Endothelial cell of umbilical vein (primary cell): ENCODE data around the gene NPAT. TPM values are rescaled to one million over a fixed set of nuclear protein-coding genes. Genes with fewer than 3 reads are reported as not detected.

Source experiments
- BruUV-seq: library from RNA; stranded (reverse); fragments of 400-500 nt; replicated peaks from 2 replicates; lab custom pipeline; 2021; lab: Mats Ljungman, UMichigan
- CTCF ChIA-PET: fragments of 300-600, 350-600 bp; sonication (Branson Sonifier 250); formaldehyde crosslinking; loops from one replicate; lab custom pipeline; 2021; ENCODE audit warnings: antibody characterized with exemption, inconsistent platforms; lab: Charles Lee
- POLR2A ChIA-PET: fragments of 300-600, 350-600 bp; sonication (Branson Sonifier 250); formaldehyde crosslinking; loops from one replicate; lab custom pipeline; 2021; ENCODE audit warnings: antibody characterized with exemption, inconsistent platforms; lab: Charles Lee
- DNase-seq: peaks from one replicate; pipeline ENCODE4 v3.0.0-alpha.2; 2011; ENCODE audit warnings: low read depth, low spot score
- FAIRE-seq: peaks from 2 replicates; lab custom pipeline; 2011; peaks lifted over from hg19 to GRCh38; lab: Jason Lieb, UNC
- H2AFZ ChIP-seq: 2 replicates; pipeline ENCODE4 v1.6.0; 2012; ENCODE audit warnings: low read depth, low read length, control low read depth, inconsistent platforms
- H3K27ac ChIP-seq: 2 replicates; pipeline ENCODE4 v1.5.1; 2011; ENCODE audit warnings: low read depth, mild to moderate bottlenecking, control low read depth, low read length, moderate library complexity; ENCODE audit not compliant: insufficient read depth
- H3K27me3 ChIP-seq, 2 experiments: 2 replicates each; pipeline versions ENCODE4 v1.6.0 to v1.6.1; 2011; ENCODE audit warnings: low read length in 2 of 2, mixed read lengths in 1 of 2; ENCODE audit not compliant: control insufficient read depth in 2 of 2, insufficient read depth in 2 of 2
- H3K36me3 ChIP-seq, 2 experiments: 2 replicates in 1 of 2; 3 replicates in 1 of 2; pipeline ENCODE4 v1.5.1; 2011; ENCODE audit warnings: low read length in 2 of 2, mild to moderate bottlenecking in 1 of 2, moderate library complexity in 1 of 2; ENCODE audit not compliant: control insufficient read depth in 2 of 2, insufficient read depth in 2 of 2; ENCODE audit errors: extremely low read depth in 1 of 2
- H3K4me1 ChIP-seq: 3 replicates; pipeline ENCODE4 v1.5.1; 2011; ENCODE audit warnings: mild to moderate bottlenecking, low read length; ENCODE audit not compliant: control insufficient read depth, insufficient read depth; ENCODE audit errors: extremely low read depth
- H3K4me2 ChIP-seq: 2 replicates; pipeline ENCODE4 v1.6.1; 2011; ENCODE audit warnings: low read length, control low read depth, mixed read lengths; ENCODE audit not compliant: insufficient read depth
- H3K4me3 ChIP-seq, 3 experiments: fragments of 200-600 bp in 1 of 3; sonication (generic), shearing (Covaris generic) in 1 of 3; replicated peaks in 1 of 3; 2 replicates each; pipeline ENCODE4 v1.5.1; 2011 to 2016; ENCODE audit warnings: control low read depth in 3 of 3, low read length in 3 of 3, mild to moderate bottlenecking in 2 of 3, inconsistent platforms in 1 of 3, low read depth in 1 of 3, moderate library complexity in 1 of 3; ENCODE audit not compliant: insufficient read depth in 1 of 3
- H3K79me2 ChIP-seq: 2 replicates; pipeline ENCODE4 v1.6.0; 2012; ENCODE audit warnings: low read length, inconsistent platforms; ENCODE audit not compliant: control insufficient read depth, insufficient read depth
- H3K9ac ChIP-seq: replicated peaks from 2 replicates; pipeline ENCODE3; 2011; ENCODE audit warnings: low read length, control low read depth; ENCODE audit not compliant: insufficient read depth; ENCODE audit errors: extremely low read depth
- H3K9me1 ChIP-seq: replicated peaks from 3 replicates; pipeline ENCODE4 v1.6.0; 2011; ENCODE audit warnings: mild to moderate bottlenecking, low read length; ENCODE audit not compliant: control insufficient read depth, insufficient read depth; ENCODE audit errors: extremely low read depth
- H3K9me3 ChIP-seq: replicated peaks from 2 replicates; pipeline ENCODE4 v1.5.1; 2012; ENCODE audit warnings: low read length, inconsistent platforms; ENCODE audit not compliant: control insufficient read depth, insufficient read depth
- H4K20me1 ChIP-seq: replicated peaks from 2 replicates; pipeline ENCODE3; 2011; ENCODE audit warnings: mild to moderate bottlenecking, low read length; ENCODE audit not compliant: control insufficient read depth, insufficient read depth; ENCODE audit errors: extremely low read depth
- EZH2 ChIP-seq: IDR thresholded peaks from 2 replicates; pipeline ENCODE4 v1.6.1; 2012; ENCODE audit warnings: borderline replicate concordance, low read depth, mild to moderate bottlenecking, moderate library complexity, low read length, inconsistent platforms; ENCODE audit not compliant: severe bottlenecking
- FOS ChIP-seq: IDR thresholded peaks from 2 replicates; pipeline ENCODE4 v1.6.1; 2011; ENCODE audit warnings: mild to moderate bottlenecking, low read length, moderate library complexity, borderline replicate concordance; ENCODE audit not compliant: insufficient read depth
- GATA2 ChIP-seq: IDR thresholded peaks from 2 replicates; pipeline ENCODE4 v1.7.0; 2011; ENCODE audit warnings: low read depth, mild to moderate bottlenecking, moderate library complexity, mixed read lengths, low read length; ENCODE audit not compliant: insufficient read length, insufficient read depth
- JUN ChIP-seq: IDR thresholded peaks from 2 replicates; pipeline ENCODE4 v1.6.1; 2011; ENCODE audit warnings: borderline replicate concordance, low read depth; ENCODE audit not compliant: insufficient read length, insufficient read depth
- MYC ChIP-seq: IDR thresholded peaks from one replicate; pipeline ENCODE4 v1.6.1; 2011; ENCODE audit warnings: mild to moderate bottlenecking, low read depth, low read length
- POLR2A ChIP-seq: IDR thresholded peaks from 2 replicates; pipeline ENCODE4 v1.6.1; 2012; ENCODE audit warnings: low read depth, mild to moderate bottlenecking, control low read depth, low read length
- POLR2AphosphoS5 ChIP-seq: IDR thresholded peaks from 2 replicates; pipeline ENCODE4 v1.6.1; 2012; ENCODE audit warnings: low read depth, mild to moderate bottlenecking, control low read depth, low read length, moderate library complexity; ENCODE audit not compliant: insufficient read depth
- dilution Hi-C: fragments of 300-500 bp; cut with MboI; formaldehyde crosslinking; loops from one replicate; pipeline ENCODE4 v1.15.0; 2019; ENCODE audit warnings: low sequenced_read_pairs; ENCODE audit not compliant: extremely low pct_ligation_motif_present
- intact Hi-C: fragments of 100-400 bp; cut with micrococcal nuclease; formaldehyde crosslinking; loops from one replicate; pipeline ENCODE4 v1.10.0; 2022
- polyA plus RNA-seq, 4 experiments: library from polyadenylated mRNA; depleted of rRNA in 3 of 4; stranded (reverse) in 3 of 4; unstranded in 1 of 4; fragments of >200 nt; gene quantifications; 2 replicates each; pipeline versions ENCODE4 v1.2.1 to v1.2.3, GENCODE V29; 2011 to 2012; ENCODE audit warnings: missing spikeins in 1 of 4
- total RNA-seq: library from RNA; stranded (reverse); gene quantifications from 2 replicates; pipeline ENCODE4 v1.2.3, GENCODE V29; 2021
- TF ChIP-seq, protein P1 (sequence below), 2 donors: IDR thresholded peaks; 1 replicate in 1 of 2; 2 replicates in 1 of 2; pipeline ENCODE4 v1.5.1; 2011; ENCODE audit warnings: low read length in 2 of 2, mild to moderate bottlenecking in 2 of 2, moderate library complexity in 2 of 2, control low read depth in 1 of 2, inconsistent platforms in 1 of 2, low read depth in 1 of 2; ENCODE audit not compliant: insufficient read depth in 1 of 2; ENCODE audit errors: extremely low read depth in 1 of 2
- TF ChIP-seq, protein P2 (sequence below): IDR thresholded peaks from 2 replicates; pipeline ENCODE4 v1.6.1; 2011; ENCODE audit not compliant: insufficient read depth, insufficient read length

NPAT gene
- total and polyA plus RNA-seq, 2 donors (not counting 3 experiments of a cell fraction or from before 2014, with no cell fraction given): 4.4 to 19.0 TPM

DNA sequence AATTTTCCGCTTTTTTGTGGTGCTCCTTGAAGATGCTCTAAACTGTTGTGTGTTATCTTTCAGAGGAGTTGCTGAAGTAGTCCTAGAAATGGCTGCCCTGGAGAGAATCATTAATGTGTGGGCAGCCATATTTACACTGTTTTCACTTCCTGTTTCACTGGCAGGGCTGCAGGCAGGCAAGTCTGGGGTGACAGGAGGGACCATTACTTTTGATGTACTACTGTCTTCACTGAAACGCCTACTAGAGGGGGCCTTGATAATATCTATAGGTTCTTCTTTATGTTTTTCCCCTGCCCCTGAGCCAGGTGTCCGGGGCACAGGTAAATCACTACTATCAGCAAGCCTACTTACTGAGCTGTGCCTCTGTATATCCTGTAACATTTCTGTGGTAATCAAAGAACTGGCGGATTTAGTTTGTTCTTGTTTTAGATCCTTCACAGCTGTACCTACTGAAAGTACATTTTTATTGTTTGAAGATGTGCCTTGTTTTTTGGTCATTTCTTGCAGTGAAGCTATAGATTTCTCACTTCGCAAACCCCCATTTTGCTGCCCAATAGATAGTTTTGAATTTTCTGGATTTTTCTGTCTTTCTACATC, 61.4 kb downstream of the NPAT start:
- Histone ChIP-seq H3K9ac (no peak overlapping the region), H3K4me1 (no peaks in the 10 kb centered on the region), H3K27ac (no peak overlapping the region), H3K36me3 (peaks cover 6 to 9% of the 10 kb centered on the region in 2 experiments), H2AFZ (no peak overlapping the region), H3K4me3 (no peak overlapping the region), H3K9me1 (no peaks in the 10 kb centered on the region), H3K4me2 (no peak overlapping the region), H3K9me3 (no peaks in the 10 kb centered on the region), H4K20me1 (no peaks in the 10 kb centered on the region), H3K27me3 (no peaks in the 10 kb centered on the region), H3K79me2 (no peaks in the 10 kb centered on the region)
- no peak for TF ChIP-seq MYC
- TF ChIP-seq POLR2A: no peak
- TF ChIP-seq FOS: no peak
- TF ChIP-seq JUN: no peak
- TF ChIP-seq, protein P1, sequence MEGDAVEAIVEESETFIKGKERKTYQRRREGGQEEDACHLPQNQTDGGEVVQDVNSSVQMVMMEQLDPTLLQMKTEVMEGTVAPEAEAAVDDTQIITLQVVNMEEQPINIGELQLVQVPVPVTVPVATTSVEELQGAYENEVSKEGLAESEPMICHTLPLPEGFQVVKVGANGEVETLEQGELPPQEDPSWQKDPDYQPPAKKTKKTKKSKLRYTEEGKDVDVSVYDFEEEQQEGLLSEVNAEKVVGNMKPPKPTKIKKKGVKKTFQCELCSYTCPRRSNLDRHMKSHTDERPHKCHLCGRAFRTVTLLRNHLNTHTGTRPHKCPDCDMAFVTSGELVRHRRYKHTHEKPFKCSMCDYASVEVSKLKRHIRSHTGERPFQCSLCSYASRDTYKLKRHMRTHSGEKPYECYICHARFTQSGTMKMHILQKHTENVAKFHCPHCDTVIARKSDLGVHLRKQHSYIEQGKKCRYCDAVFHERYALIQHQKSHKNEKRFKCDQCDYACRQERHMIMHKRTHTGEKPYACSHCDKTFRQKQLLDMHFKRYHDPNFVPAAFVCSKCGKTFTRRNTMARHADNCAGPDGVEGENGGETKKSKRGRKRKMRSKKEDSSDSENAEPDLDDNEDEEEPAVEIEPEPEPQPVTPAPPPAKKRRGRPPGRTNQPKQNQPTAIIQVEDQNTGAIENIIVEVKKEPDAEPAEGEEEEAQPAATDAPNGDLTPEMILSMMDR (IDR thresholded peaks at IDR 0.05; ENCODE audit: extremely low read depth in 1 of 2, insufficient read depth in 1 of 2, low read depth in 1 of 2, low read length in 2 of 2): no peak
- no peak for TF ChIP-seq EZH2
- TF ChIP-seq GATA2: no peak
- TF ChIP-seq, protein P2, sequence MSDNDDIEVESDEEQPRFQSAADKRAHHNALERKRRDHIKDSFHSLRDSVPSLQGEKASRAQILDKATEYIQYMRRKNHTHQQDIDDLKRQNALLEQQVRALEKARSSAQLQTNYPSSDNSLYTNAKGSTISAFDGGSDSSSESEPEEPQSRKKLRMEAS: no peak
- no peak for TF ChIP-seq POLR2AphosphoS5
- intact Hi-C loops (no loop called here), dilution Hi-C loops (no loop called here)
- ChIA-PET CTCF (no interaction called here), POLR2A (no interaction called here)
- no peak for DNase-seq
- FAIRE-seq: no peak
- BruUV-seq: no TSS peak
